ENCODE data around the gene PAAF1. TPM values are rescaled to one million over a fixed set of nuclear protein-coding genes. Genes with fewer than 3 reads are reported as not detected.

Gene PAAF1
- total and polyA plus RNA-seq, 2 of the 13 experiments (the other 11 are each of a cell fraction or from before 2014, with no cell fraction given): 13.5 to 28.8 TPM

- TF ChIP-seq, protein P1, sequence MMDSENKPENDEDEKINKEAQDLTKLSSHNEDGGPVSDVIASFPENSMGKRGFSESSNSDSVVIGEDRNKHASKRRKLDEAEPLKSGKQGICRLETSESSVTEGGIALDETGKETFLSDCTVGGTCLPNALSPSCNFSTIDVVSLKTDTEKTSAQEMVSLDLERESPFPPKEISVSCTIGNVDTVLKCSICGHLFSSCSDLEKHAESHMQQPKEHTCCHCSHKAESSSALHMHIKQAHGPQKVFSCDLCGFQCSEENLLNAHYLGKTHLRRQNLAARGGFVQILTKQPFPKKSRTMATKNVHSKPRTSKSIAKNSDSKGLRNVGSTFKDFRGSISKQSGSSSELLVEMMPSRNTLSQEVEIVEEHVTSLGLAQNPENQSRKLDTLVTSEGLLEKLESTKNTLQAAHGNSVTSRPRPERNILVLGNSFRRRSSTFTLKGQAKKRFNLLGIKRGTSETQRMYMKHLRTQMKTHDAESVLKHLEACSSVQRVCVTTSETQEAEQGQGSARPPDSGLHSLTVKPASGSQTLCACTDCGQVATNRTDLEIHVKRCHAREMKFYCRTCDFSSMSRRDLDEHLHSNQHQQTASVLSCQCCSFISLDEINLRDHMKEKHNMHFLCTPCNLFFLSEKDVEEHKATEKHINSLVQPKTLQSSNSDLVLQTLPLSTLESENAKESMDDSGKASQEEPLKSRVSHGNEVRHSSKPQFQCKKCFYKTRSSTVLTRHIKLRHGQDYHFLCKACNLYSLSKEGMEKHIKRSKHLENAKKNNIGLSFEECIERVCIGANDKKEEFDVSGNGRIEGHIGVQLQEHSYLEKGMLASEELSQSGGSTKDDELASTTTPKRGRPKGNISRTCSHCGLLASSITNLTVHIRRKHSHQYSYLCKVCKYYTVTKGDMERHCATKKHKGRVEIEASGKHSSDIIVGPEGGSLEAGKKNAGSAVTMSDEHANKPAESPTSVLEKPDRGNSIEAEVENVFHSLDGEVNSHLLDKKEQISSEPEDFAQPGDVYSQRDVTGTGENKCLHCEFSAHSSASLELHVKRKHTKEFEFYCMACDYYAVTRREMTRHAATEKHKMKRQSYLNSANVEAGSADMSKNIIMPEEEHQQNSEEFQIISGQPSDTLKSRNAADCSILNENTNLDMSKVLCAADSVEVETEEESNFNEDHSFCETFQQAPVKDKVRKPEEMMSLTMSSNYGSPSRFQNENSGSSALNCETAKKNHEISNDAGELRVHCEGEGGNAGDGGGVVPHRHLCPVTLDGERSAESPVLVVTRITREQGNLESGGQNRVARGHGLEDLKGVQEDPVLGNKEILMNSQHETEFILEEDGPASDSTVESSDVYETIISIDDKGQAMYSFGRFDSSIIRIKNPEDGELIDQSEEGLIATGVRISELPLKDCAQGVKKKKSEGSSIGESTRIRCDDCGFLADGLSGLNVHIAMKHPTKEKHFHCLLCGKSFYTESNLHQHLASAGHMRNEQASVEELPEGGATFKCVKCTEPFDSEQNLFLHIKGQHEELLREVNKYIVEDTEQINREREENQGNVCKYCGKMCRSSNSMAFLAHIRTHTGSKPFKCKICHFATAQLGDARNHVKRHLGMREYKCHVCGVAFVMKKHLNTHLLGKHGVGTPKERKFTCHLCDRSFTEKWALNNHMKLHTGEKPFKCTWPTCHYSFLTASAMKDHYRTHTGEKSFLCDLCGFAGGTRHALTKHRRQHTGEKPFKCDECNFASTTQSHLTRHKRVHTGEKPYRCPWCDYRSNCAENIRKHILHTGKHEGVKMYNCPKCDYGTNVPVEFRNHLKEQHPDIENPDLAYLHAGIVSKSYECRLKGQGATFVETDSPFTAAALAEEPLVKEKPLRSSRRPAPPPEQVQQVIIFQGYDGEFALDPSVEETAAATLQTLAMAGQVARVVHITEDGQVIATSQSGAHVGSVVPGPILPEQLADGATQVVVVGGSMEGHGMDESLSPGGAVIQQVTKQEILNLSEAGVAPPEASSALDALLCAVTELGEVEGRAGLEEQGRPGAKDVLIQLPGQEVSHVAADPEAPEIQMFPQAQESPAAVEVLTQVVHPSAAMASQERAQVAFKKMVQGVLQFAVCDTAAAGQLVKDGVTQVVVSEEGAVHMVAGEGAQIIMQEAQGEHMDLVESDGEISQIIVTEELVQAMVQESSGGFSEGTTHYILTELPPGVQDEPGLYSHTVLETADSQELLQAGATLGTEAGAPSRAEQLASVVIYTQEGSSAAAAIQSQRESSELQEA (CRISPR knock-in tag; IDR thresholded peaks at IDR 0.05; ENCODE audit: not compliant biosample characterization): no peak
- TF ChIP-seq ZNF414 (CRISPR knock-in tag; IDR thresholded peaks at IDR 0.05) (no peak), NR1H2 (CRISPR knock-in tag; IDR thresholded peaks at IDR 0.05; ENCODE audit: borderline replicate concordance, low read depth) (no peak), SIN3A (IDR thresholded peaks at IDR 0.05; ENCODE audit: borderline replicate concordance, low read depth, low read length) (no peak), GZF1 (CRISPR knock-in tag; IDR thresholded peaks at IDR 0.05) (no peak), TAF1 (CRISPR knock-in tag; IDR thresholded peaks at IDR 0.05) (no peak), U2AF2 (IDR thresholded peaks at IDR 0.05; ENCODE audit: low read depth, low read length) (no peak), TRIM22 (IDR thresholded peaks at IDR 0.05) (no peak)
- TF ChIP-seq, protein P2, sequence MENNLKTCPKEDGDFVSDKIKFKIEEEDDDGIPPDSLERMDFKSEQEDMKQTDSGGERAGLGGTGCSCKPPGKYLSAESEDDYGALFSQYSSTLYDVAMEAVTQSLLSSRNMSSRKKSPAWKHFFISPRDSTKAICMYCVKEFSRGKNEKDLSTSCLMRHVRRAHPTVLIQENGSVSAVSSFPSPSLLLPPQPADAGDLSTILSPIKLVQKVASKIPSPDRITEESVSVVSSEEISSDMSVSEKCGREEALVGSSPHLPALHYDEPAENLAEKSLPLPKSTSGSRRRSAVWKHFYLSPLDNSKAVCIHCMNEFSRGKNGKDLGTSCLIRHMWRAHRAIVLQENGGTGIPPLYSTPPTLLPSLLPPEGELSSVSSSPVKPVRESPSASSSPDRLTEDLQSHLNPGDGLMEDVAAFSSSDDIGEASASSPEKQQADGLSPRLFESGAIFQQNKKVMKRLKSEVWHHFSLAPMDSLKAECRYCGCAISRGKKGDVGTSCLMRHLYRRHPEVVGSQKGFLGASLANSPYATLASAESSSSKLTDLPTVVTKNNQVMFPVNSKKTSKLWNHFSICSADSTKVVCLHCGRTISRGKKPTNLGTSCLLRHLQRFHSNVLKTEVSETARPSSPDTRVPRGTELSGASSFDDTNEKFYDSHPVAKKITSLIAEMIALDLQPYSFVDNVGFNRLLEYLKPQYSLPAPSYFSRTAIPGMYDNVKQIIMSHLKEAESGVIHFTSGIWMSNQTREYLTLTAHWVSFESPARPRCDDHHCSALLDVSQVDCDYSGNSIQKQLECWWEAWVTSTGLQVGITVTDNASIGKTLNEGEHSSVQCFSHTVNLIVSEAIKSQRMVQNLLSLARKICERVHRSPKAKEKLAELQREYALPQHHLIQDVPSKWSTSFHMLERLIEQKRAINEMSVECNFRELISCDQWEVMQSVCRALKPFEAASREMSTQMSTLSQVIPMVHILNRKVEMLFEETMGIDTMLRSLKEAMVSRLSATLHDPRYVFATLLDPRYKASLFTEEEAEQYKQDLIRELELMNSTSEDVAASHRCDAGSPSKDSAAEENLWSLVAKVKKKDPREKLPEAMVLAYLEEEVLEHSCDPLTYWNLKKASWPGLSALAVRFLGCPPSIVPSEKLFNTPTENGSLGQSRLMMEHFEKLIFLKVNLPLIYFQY (CRISPR knock-in tag; IDR thresholded peaks at IDR 0.05; ENCODE audit: borderline replicate concordance): no peak
- TF ChIP-seq, protein P3, sequence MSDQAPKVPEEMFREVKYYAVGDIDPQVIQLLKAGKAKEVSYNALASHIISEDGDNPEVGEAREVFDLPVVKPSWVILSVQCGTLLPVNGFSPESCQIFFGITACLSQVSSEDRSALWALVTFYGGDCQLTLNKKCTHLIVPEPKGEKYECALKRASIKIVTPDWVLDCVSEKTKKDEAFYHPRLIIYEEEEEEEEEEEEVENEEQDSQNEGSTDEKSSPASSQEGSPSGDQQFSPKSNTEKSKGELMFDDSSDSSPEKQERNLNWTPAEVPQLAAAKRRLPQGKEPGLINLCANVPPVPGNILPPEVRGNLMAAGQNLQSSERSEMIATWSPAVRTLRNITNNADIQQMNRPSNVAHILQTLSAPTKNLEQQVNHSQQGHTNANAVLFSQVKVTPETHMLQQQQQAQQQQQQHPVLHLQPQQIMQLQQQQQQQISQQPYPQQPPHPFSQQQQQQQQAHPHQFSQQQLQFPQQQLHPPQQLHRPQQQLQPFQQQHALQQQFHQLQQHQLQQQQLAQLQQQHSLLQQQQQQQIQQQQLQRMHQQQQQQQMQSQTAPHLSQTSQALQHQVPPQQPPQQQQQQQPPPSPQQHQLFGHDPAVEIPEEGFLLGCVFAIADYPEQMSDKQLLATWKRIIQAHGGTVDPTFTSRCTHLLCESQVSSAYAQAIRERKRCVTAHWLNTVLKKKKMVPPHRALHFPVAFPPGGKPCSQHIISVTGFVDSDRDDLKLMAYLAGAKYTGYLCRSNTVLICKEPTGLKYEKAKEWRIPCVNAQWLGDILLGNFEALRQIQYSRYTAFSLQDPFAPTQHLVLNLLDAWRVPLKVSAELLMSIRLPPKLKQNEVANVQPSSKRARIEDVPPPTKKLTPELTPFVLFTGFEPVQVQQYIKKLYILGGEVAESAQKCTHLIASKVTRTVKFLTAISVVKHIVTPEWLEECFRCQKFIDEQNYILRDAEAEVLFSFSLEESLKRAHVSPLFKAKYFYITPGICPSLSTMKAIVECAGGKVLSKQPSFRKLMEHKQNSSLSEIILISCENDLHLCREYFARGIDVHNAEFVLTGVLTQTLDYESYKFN (CRISPR knock-in tag; conservative IDR thresholded peaks at IDR 0.05): no peak
Observed at GRCh38 chr11:73968356-73968966, 91.7 kb downstream of the PAAF1 start (continued).
